NAMALWA (cell line): ENCODE data around the gene ADAMTS16.

Experiments
- DNase-seq: peaks from one replicate; pipeline ENCODE4 v3.0.0-alpha.2; 2015; ENCODE audit warnings: low spot score

ADAMTS16 gene

GRCh38 chr5:5316334-5316733 is 176.2 kb downstream of the ADAMTS16 start:
- DNase-seq: no peak

GRCh38 chr5:5317976-5318375 is 177.8 kb downstream of the ADAMTS16 start:
- DNase-seq: no peak

GRCh38 chr5:5318426-5319190 is 178.5 kb downstream of the ADAMTS16 start:
- no peak for DNase-seq

- no peak for DNase-seq
Observed at GRCh38 chr5:5320062-5320805, 180.1 kb downstream of the ADAMTS16 start.

- no peak for DNase-seq
Observed at GRCh38 chr5:5321137-5321536, 181.0 kb downstream of the ADAMTS16 start.

- no peak for DNase-seq
Observed at GRCh38 chr5:5323551-5323950, 183.4 kb downstream of the ADAMTS16 start.

GRCh38 chr5:5326115-5326758 is 186.1 kb downstream of the ADAMTS16 start:
- no peak for DNase-seq

GRCh38 chr5:5327126-5327525 is 187.0 kb downstream of the ADAMTS16 start:
- DNase-seq: no peak

- no peak for DNase-seq
Observed at GRCh38 chr5:5330728-5331452, 190.8 kb downstream of the ADAMTS16 start.

- DNase-seq: no peak
Observed at GRCh38 chr5:5331848-5332247, 191.7 kb downstream of the ADAMTS16 start.

- DNase-seq: no peak
Observed at GRCh38 chr5:5332287-5332686, 192.2 kb downstream of the ADAMTS16 start.

GRCh38 chr5:5335107-5335506 is 195.0 kb downstream of the ADAMTS16 start:
- no peak for DNase-seq

- no peak for DNase-seq
Observed at GRCh38 chr5:5335700-5336264, 195.7 kb downstream of the ADAMTS16 start.

GRCh38 chr5:5339257-5339656 is 199.1 kb downstream of the ADAMTS16 start:
- DNase-seq: no peak

- DNase-seq: no peak
Observed at GRCh38 chr5:5340206-5340729, 200.1 kb downstream of the ADAMTS16 start.

- DNase-seq: no peak
Observed at GRCh38 chr5:5341531-5342292, 201.6 kb downstream of the ADAMTS16 start.

- no peak for DNase-seq
Observed at GRCh38 chr5:5342784-5343183, 202.7 kb downstream of the ADAMTS16 start.

- DNase-seq: no peak
Observed at GRCh38 chr5:5343568-5343967, 203.4 kb downstream of the ADAMTS16 start.

GRCh38 chr5:5344051-5344571 is 204.0 kb downstream of the ADAMTS16 start:
- no peak for DNase-seq

GRCh38 chr5:5344606-5345005 is 204.5 kb downstream of the ADAMTS16 start:
- no peak for DNase-seq

GRCh38 chr5:5347442-5347841 is 207.3 kb downstream of the ADAMTS16 start:
- DNase-seq: no peak
